ENCODE measurements around the gene OSBPL1A.

The OSBPL1A gene

GRCh38 chr18:24267878-24268277 is 129.7 kb downstream of the OSBPL1A start:
- no peak for DNase-seq (ENCODE audit: low read depth, low spot score)

GRCh38 chr18:24266131-24266530 is 131.5 kb downstream of the OSBPL1A start:
- no peak for DNase-seq (ENCODE audit: low read depth, low spot score)

GRCh38 chr18:24265502-24266064 is 132.0 kb downstream of the OSBPL1A start:
- no peak for DNase-seq (ENCODE audit: low read depth, low spot score)

- no peak for DNase-seq (ENCODE audit: low read depth, low spot score)
These were observed 134.6 kb downstream of the OSBPL1A start for GRCh38 chr18:24263050-24263449.

- no peak for DNase-seq (ENCODE audit: low read depth, low spot score)
These were observed 135.5 kb downstream of the OSBPL1A start for GRCh38 chr18:24262087-24262486.

- no peak for DNase-seq (ENCODE audit: low read depth, low spot score)
These were observed 137.6 kb downstream of the OSBPL1A start for GRCh38 chr18:24259869-24260641.

- no peak for DNase-seq (ENCODE audit: low read depth, low spot score)
These were observed 143.6 kb downstream of the OSBPL1A start for GRCh38 chr18:24254071-24254470.

GRCh38 chr18:24249716-24250115 is 147.9 kb downstream of the OSBPL1A start:
- DNase-seq (ENCODE audit: low read depth, low spot score) = no peak

GRCh38 chr18:24248359-24248758 is 149.3 kb downstream of the OSBPL1A start:
- no peak for DNase-seq (ENCODE audit: low read depth, low spot score)

GRCh38 chr18:24246143-24246542 is 151.5 kb downstream of the OSBPL1A start:
- no peak for DNase-seq (ENCODE audit: low read depth, low spot score)

GRCh38 chr18:24244698-24245097 is 152.9 kb downstream of the OSBPL1A start:
- no peak for DNase-seq (ENCODE audit: low read depth, low spot score)

GRCh38 chr18:24243677-24244076 is 153.9 kb downstream of the OSBPL1A start:
- no peak for DNase-seq (ENCODE audit: low read depth, low spot score)

- DNase-seq (ENCODE audit: low read depth, low spot score) = no peak
These were observed 158.3 kb downstream of the OSBPL1A start for GRCh38 chr18:24239341-24239740.

- no peak for DNase-seq (ENCODE audit: low read depth, low spot score)
These were observed 159.2 kb downstream of the OSBPL1A start for GRCh38 chr18:24238387-24238786.

GRCh38 chr18:24234850-24235418 is 162.7 kb downstream of the OSBPL1A start:
- no peak for DNase-seq (ENCODE audit: low read depth, low spot score)

GRCh38 chr18:24234330-24234729 is 163.3 kb downstream of the OSBPL1A start:
- no peak for DNase-seq (ENCODE audit: low read depth, low spot score)

- no peak for DNase-seq (ENCODE audit: low read depth, low spot score)
These were observed 164.8 kb downstream of the OSBPL1A start for GRCh38 chr18:24232800-24233199.

GRCh38 chr18:24231773-24232735 is 165.6 kb downstream of the OSBPL1A start:
- no peak for DNase-seq (ENCODE audit: low read depth, low spot score)

- no peak for DNase-seq (ENCODE audit: low read depth, low spot score)
These were observed 166.9 kb downstream of the OSBPL1A start for GRCh38 chr18:24230766-24231165.

GRCh38 chr18:24228667-24229041 is 169.0 kb downstream of the OSBPL1A start:
- DNase-seq (ENCODE audit: low read depth, low spot score) = peak; percentile 53

- DNase-seq (ENCODE audit: low read depth, low spot score) = peak; percentile 80
These were observed 169.5 kb downstream of the OSBPL1A start for GRCh38 chr18:24227977-24228666.
